Upper lobe of right lung (tissue), 1 donor: Measurements from ENCODE around the gene OXGR1. TPM values are rescaled to one million over a fixed set of nuclear protein-coding genes. Genes with fewer than 3 reads are reported as not detected.

ENCODE experiments used
- ATAC-seq: fragments of 200-7000 bp; cut with Tn5 transposase; one replicate; pipeline ENCODE4 v1.9.1; 2020; ENCODE audit warnings: mild to moderate bottlenecking, moderate library complexity
- DNase-seq: peaks from one replicate; pipeline ENCODE4 v3.0.0-alpha.2; 2020
- H3K27ac ChIP-seq: fragments of 200-600 bp; one replicate; pipeline ENCODE4 v1.8.0; 2022
- H3K27me3 ChIP-seq: fragments of 200-600 bp; one replicate; pipeline ENCODE4 v1.8.0; 2022; ENCODE audit warnings: mild to moderate bottlenecking
- H3K36me3 ChIP-seq: fragments of 200-600 bp; one replicate; pipeline ENCODE4 v1.8.0; 2022
- H3K4me1 ChIP-seq: fragments of 200-600 bp; one replicate; pipeline ENCODE4 v1.8.0; 2022
- H3K4me3 ChIP-seq: fragments of 200-600 bp; one replicate; pipeline ENCODE4 v1.8.0; 2022; ENCODE audit warnings: mild to moderate bottlenecking
- H3K9me3 ChIP-seq: fragments of 200-600 bp; one replicate; pipeline ENCODE4 v1.8.0; 2022
- intact Hi-C: fragments of 100-400 bp; cut with DNase I; formaldehyde crosslinking; loops from one replicate; pipeline ENCODE4 v1.11.0; 2022
- long read RNA-seq: library from polyadenylated mRNA; unstranded; transcript quantifications from one replicate; pipeline ENCODE4 v2.0.0, GENCODE V29; 2021
- total RNA-seq: library from RNA; stranded (reverse); fragmentation: NEBNext Ultra II Directional; extraction: Animal tissue kit (Norgen Biotek cat#: 25700); gene quantifications from one replicate; pipeline ENCODE4 v1.2.1, GENCODE V29; 2021
- TF ChIP-seq, protein P1 (sequence below): fragments of 200-600 bp; IDR thresholded peaks from one replicate; pipeline ENCODE4 v1.8.0; 2022; ENCODE audit warnings: antibody characterized with exemption
- donor health status: DM: no; HTN: yes; CAD: no; lungs with severe emphysema.

The OXGR1 gene
- 0.55 TPM for total RNA-seq
- long read RNA-seq = 0 reads

DNA sequence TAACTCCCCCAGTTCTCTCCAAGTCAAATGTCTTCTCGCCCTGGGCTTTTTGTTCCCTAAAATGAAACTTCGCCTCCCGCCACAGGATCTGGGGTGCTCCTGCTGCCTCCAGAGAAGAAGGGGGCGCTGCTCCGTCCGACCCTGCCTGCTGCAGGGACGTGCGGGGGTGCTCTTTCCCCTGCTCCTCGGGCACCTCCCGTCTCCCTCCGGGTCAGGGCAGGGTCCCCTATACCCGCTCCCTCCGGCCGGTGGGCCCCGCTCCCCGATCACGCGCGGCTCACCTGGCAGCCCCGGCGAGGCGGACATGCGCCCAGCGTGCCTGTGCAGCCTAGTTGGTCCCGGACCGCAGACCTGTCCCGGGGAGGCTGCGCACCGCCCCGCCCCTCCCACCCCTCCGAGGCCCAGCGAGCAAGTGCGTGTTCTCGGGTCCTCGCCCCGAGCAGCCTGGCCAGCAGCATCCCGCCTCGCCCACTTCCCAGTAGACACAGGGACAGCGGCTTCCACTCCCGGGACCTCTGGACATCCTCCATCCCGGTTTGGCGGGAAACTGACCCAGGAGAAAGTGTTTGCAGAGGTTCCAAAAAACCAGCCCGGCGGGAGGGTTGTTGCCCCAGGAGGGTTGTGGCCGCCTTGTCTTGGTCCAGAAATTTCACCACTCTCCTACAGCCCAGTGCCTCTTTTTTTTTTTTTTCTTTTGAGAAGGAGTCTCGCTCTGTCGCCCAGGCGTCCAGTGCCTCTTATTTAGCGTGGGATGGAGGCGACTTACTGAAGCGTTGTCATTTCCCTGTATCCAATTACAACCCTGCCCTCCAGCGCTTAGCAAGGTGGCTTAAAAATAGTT lies at the start of gene OXGR1:
Gene OXGR1, minus strand, starts transcription at position 460 of the 841 bp plus-strand sequence. CDS start 6,717 bp downstream, outside the sequence.
- DNase-seq = no peak
- Histone ChIP-seq H3K4me3 (peak within 1 kb of the TSS; percentile 46), H3K9me3 (no peaks in the 10 kb centered on the region), H3K36me3 (no peaks in the 10 kb centered on the region), H3K27me3 (peaks cover 27% of the 10 kb centered on the region), H3K27ac (no peak within 1 kb of the TSS), H3K4me1 (peaks cover 5% of the 10 kb centered on the region)
- TF ChIP-seq, protein P1, sequence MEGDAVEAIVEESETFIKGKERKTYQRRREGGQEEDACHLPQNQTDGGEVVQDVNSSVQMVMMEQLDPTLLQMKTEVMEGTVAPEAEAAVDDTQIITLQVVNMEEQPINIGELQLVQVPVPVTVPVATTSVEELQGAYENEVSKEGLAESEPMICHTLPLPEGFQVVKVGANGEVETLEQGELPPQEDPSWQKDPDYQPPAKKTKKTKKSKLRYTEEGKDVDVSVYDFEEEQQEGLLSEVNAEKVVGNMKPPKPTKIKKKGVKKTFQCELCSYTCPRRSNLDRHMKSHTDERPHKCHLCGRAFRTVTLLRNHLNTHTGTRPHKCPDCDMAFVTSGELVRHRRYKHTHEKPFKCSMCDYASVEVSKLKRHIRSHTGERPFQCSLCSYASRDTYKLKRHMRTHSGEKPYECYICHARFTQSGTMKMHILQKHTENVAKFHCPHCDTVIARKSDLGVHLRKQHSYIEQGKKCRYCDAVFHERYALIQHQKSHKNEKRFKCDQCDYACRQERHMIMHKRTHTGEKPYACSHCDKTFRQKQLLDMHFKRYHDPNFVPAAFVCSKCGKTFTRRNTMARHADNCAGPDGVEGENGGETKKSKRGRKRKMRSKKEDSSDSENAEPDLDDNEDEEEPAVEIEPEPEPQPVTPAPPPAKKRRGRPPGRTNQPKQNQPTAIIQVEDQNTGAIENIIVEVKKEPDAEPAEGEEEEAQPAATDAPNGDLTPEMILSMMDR = no peak
- ATAC-seq = peak; percentile 55
- intact Hi-C loops = no loop called here

- Histone ChIP-seq H3K9me3 (no peaks in the 10 kb centered on the region), H3K4me1 (no peaks in the 10 kb centered on the region), H3K36me3 (no peaks in the 10 kb centered on the region), H3K4me3 (no peak overlapping the region), H3K27me3 (no peaks in the 10 kb centered on the region), H3K27ac (no peak overlapping the region)
- TF ChIP-seq, protein P1 = no peak
- intact Hi-C loops = no loop called here
- ATAC-seq (no peak), DNase-seq (no peak)
These were observed 49.0 kb upstream of the OXGR1 start for GRCh38 chr13:97043302-97043701.

DNA sequence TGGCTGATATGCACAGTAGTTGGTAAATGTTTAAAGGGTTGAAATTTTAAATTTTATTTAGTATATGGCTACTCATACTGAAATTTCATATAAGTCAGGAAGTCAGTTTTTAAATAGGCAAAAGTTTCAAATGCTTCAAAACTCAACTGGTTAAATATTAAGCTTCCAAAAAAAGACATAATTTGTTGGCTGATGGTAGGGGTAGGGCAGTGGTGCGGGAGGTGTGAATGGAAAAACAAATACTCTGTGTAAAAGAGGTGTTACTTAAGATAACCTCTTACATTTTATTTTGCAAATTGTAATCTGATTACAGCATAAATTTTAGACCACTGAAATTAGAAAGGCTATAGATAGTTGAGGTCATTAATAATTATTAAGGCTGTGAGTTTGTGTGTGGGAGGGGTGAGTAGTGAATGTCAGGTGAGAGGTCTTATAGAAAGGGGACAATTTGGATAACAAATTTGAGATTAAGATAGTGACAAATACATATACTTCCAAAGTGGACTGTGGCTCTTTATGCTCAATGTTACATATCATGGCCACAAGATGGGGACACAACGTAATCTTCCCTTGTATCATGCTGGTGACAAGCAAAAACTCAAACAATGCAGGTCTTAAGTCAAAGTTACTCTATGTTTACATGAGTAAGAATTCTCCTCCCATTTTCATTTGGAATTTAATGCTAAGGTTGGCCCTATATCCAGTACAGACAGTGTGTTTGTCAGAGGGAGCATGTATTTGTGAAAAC lies 36.6 kb upstream of the OXGR1 start:
- Histone ChIP-seq H3K36me3 (no peaks in the 10 kb centered on the region), H3K27ac (no peak overlapping the region), H3K4me1 (no peaks in the 10 kb centered on the region), H3K27me3 (no peaks in the 10 kb centered on the region), H3K4me3 (no peak overlapping the region), H3K9me3 (no peaks in the 10 kb centered on the region)
- no peak for DNase-seq
- intact Hi-C loops = no loop called here
- no peak for ATAC-seq
- TF ChIP-seq, protein P1 = peak; percentile 24

GRCh38 chr13:97028441-97029299 lies 34.4 kb upstream of the OXGR1 start:
- peak; percentile 80 for ATAC-seq
- Histone ChIP-seq H3K36me3 (no peaks in the 10 kb centered on the region), H3K4me1 (no peaks in the 10 kb centered on the region), H3K9me3 (no peaks in the 10 kb centered on the region), H3K27ac (no peak overlapping the region), H3K27me3 (no peaks in the 10 kb centered on the region), H3K4me3 (no peak overlapping the region)
- DNase-seq = no peak
- TF ChIP-seq, protein P1 = peak; percentile 91
- intact Hi-C loops = no loop called here

- Histone ChIP-seq H3K4me3 (no peak overlapping the region), H3K36me3 (no peaks in the 10 kb centered on the region), H3K4me1 (no peaks in the 10 kb centered on the region), H3K27me3 (peaks cover under 1% of the 10 kb centered on the region), H3K27ac (no peak overlapping the region), H3K9me3 (no peaks in the 10 kb centered on the region)
- TF ChIP-seq, protein P1 = no peak
- DNase-seq (no peak), ATAC-seq (no peak)
- intact Hi-C loops = no loop called here
These were observed 32.9 kb upstream of the OXGR1 start for GRCh38 chr13:97027162-97027554.
